ENCODE results near the gene ADI1. TPM values are rescaled to one million over a fixed set of nuclear protein-coding genes. Genes with fewer than 3 reads are reported as not detected.

The ADI1 gene
- total RNA-seq, 2 experiments from 2014 or later: 19.2 to 22.1 TPM

DNA sequence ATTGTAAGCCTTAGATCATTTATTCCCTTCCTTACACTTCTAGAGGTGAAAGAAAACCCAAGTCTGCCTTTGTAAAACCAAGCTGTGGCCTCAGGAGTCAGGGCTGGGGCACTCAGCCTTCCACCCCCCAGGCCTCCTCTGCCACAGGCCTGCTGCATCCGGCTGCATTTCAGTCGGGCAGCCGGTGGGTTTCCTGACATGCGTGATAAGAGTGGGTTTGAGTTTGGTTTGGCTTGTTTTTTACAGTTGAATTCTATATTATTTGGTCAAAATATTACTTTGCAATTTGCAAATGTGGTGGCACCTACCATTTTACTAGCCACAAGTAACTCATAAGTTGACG lies 42.4 kb downstream of the ADI1 start:
- peaks cover 23% of the 10 kb centered on the region for H3K4me1 ChIP-seq (ENCODE audit: insufficient read depth, low read length, poor library complexity, severe bottlenecking)
- H2AFZ ChIP-seq (ENCODE audit: low read length): no peak overlapping the region
- no peak overlapping the region for H3K4me2 ChIP-seq (ENCODE audit: low read length)
- peaks cover 20% of the 10 kb centered on the region for H3K36me3 ChIP-seq (ENCODE audit: insufficient read depth, low read length)
- no peak overlapping the region for H3K4me3 ChIP-seq (ENCODE audit: low read depth, low read length, poor library complexity, severe bottlenecking)
- intact Hi-C loops (cut with micrococcal nuclease; ENCODE audit: unreplicated experiment): no loop called here
- no peaks in the 10 kb centered on the region for H4K20me1 ChIP-seq (ENCODE audit: insufficient read depth, low read length)
- no peaks in the 10 kb centered on the region for H3K79me2 ChIP-seq (ENCODE audit: insufficient read depth, low read depth, low read length)
- no peaks in the 10 kb centered on the region for H3K9me3 ChIP-seq (ENCODE audit: low read length)
- H3K27ac ChIP-seq (ENCODE audit: low read depth, low read length, poor library complexity, severe bottlenecking): no peak overlapping the region
- no peak for TF ChIP-seq EZH2phosphoT487 (IDR thresholded peaks at IDR 0.05; ENCODE audit: borderline replicate concordance, low read depth, low read length)
- no peak for TF ChIP-seq CTCF (conservative IDR thresholded peaks at IDR 0.05; ENCODE audit: low read length)
- no TSS peak for BruUV-seq (replicated peaks)
- CTCF ChIA-PET (ENCODE audit: unreplicated experiment): no interaction called here
- DNase-seq (ENCODE audit: low spot score): no peak
- POLR2A ChIA-PET: interaction anchor here (1.4 kb wide), 1 partner anchor 174 kb away, joined by 4 read pairs; no protein-coding TSS in a partner anchor
- H3K9me2 ChIP-seq (ENCODE audit: insufficient read depth, low read length): no peaks in the 10 kb centered on the region

DNA sequence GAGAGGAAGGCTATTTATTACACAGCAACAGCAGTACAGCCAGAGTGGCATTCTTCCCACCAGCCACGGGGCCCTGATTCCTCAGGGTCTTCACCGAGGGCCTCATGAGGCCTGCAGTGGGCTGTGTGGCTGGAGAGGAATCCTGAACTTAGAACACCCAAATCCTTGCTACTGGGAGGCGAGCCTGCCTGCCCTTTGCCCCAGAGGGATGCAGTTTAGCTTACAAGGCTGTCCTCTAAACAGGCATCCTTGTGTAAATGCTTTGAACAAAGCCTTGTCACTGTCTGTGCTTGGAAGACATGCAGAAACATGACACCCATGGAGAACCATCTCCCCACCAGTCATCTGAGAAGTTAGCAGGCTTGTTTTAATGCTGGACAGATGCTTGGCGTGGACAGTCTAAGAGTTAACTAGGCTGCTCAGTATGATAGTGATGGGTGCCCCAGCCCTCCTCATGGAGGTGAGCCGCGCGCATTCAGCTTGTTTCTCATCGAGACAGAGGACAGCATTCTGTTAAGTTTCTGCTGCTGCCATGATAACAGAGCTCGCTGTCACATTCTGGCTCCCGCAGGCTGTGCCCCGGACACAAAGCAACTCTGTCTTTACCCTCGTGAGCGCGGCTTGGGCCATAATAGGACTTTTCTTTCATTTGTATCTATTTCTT lies 42.9 kb downstream of the ADI1 start:
- Histone ChIP-seq H4K20me1 (ENCODE audit: insufficient read depth, low read length) (no peaks in the 10 kb centered on the region), H3K4me1 (ENCODE audit: insufficient read depth, low read length, poor library complexity, severe bottlenecking) (peaks cover 22% of the 10 kb centered on the region), H2AFZ (ENCODE audit: low read length) (no peak overlapping the region), H3K27ac (ENCODE audit: low read depth, low read length, poor library complexity, severe bottlenecking) (no peak overlapping the region), H3K4me3 (ENCODE audit: low read depth, low read length, poor library complexity, severe bottlenecking) (no peak overlapping the region), H3K36me3 (ENCODE audit: insufficient read depth, low read length) (peaks cover 20% of the 10 kb centered on the region), H3K79me2 (ENCODE audit: insufficient read depth, low read depth, low read length) (no peaks in the 10 kb centered on the region), H3K4me2 (ENCODE audit: low read length) (no peak overlapping the region), H3K9me3 (ENCODE audit: low read length) (no peaks in the 10 kb centered on the region), H3K9me2 (ENCODE audit: insufficient read depth, low read length) (no peaks in the 10 kb centered on the region)
- ChIA-PET POLR2A (interaction anchor here (1.4 kb wide), 1 partner anchor 174 kb away, joined by 4 read pairs; no protein-coding TSS in a partner anchor), CTCF (ENCODE audit: unreplicated experiment) (no interaction called here)
- TF ChIP-seq EZH2phosphoT487 (IDR thresholded peaks at IDR 0.05; ENCODE audit: borderline replicate concordance, low read depth, low read length) (no peak), CTCF (conservative IDR thresholded peaks at IDR 0.05; ENCODE audit: low read length) (no peak)
- DNase-seq (ENCODE audit: low spot score): no peak
- intact Hi-C loops (cut with micrococcal nuclease; ENCODE audit: unreplicated experiment): no loop called here
- no TSS peak for BruUV-seq (replicated peaks)

DNA sequence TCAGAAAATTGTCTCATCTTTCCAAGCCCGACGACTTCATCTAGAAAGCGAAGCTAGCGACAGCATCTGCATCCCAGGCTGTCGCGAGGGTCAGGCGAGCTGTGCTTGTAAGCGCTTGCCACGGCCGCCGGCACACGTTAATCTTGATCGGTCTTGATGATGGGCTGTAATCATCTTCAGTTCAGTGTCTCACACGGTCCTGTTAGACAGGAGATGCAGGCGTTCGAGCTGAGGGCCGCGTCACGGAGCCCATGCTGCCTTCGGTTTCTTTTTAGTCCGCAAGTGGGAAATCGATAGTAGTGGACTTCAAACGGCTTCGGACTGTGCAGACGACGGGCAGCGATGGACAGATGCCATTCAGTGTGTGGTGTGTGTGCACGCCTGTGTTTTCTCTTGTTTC lies 43.6 kb downstream of the ADI1 start:
- ChIA-PET POLR2A (no interaction called here), CTCF (ENCODE audit: unreplicated experiment) (interaction anchor here (1.3 kb wide), 1 partner anchor 13 kb away, joined by 3 read pairs; no protein-coding TSS in a partner anchor)
- no TSS peak for BruUV-seq (replicated peaks)
- no peaks in the 10 kb centered on the region for H3K9me2 ChIP-seq (ENCODE audit: insufficient read depth, low read length)
- no peak overlapping the region for H3K27ac ChIP-seq (ENCODE audit: low read depth, low read length, poor library complexity, severe bottlenecking)
- H3K36me3 ChIP-seq (ENCODE audit: insufficient read depth, low read length): peaks cover 20% of the 10 kb centered on the region
- DNase-seq (ENCODE audit: low spot score): no peak
- no peaks in the 10 kb centered on the region for H3K9me3 ChIP-seq (ENCODE audit: low read length)
- no peak overlapping the region for H3K4me2 ChIP-seq (ENCODE audit: low read length)
- no peak overlapping the region for H2AFZ ChIP-seq (ENCODE audit: low read length)
- H3K4me1 ChIP-seq (ENCODE audit: insufficient read depth, low read length, poor library complexity, severe bottlenecking): peaks cover 15% of the 10 kb centered on the region
- TF ChIP-seq EZH2phosphoT487 (IDR thresholded peaks at IDR 0.05; ENCODE audit: borderline replicate concordance, low read depth, low read length) (no peak), CTCF (conservative IDR thresholded peaks at IDR 0.05; ENCODE audit: low read length) (no peak)
- H3K79me2 ChIP-seq (ENCODE audit: insufficient read depth, low read depth, low read length): no peaks in the 10 kb centered on the region
- H4K20me1 ChIP-seq (ENCODE audit: insufficient read depth, low read length): no peaks in the 10 kb centered on the region
- intact Hi-C loops (cut with micrococcal nuclease; ENCODE audit: unreplicated experiment): no loop called here
- H3K4me3 ChIP-seq (ENCODE audit: low read depth, low read length, poor library complexity, severe bottlenecking): no peak overlapping the region
